Left ventricle myocardium superior (tissue), 1 donor: ENCODE data around the gene SH3RF3. TPM values are rescaled to one million over a fixed set of nuclear protein-coding genes. Genes with fewer than 3 reads are reported as not detected.
A peak's percentile ranks its signal among the peaks of the same experiment; 100 is the strongest.

Experiments
- ATAC-seq: fragments of 200-7000 bp; cut with Tn5 transposase; one replicate; pipeline ENCODE4 v1.9.1; 2020; ENCODE audit warnings: mild to moderate bottlenecking, moderate library complexity
- DNase-seq: peaks from one replicate; pipeline ENCODE4 v3.0.0-alpha.2; 2020
- intact Hi-C: fragments of 100-400 bp; cut with micrococcal nuclease; formaldehyde crosslinking; loops from one replicate; pipeline ENCODE4 v1.11.0; 2022
- total RNA-seq: library from RNA; stranded (reverse); fragmentation: NEBNext Ultra II Directional; extraction: Animal tissue kit (Norgen Biotek cat#: 25700); gene quantifications from one replicate; pipeline ENCODE4 v1.2.1, GENCODE V29; 2021
- donor health status: DM: no; HTN: yes; CAD: no; lungs with severe emphysema.

SH3RF3 gene
- total RNA-seq, 1 donor from 2014 or later: 7.4 TPM

GRCh38 chr2:109472331-109472959, 343.4 kb downstream of the SH3RF3 start:
- DNase-seq (no peak), ATAC-seq (peak; percentile 30)
- intact Hi-C loops: no loop called here

- ATAC-seq (peak; percentile 16), DNase-seq (no peak)
- intact Hi-C loops: no loop called here
These were observed 344.0 kb downstream of the SH3RF3 start for GRCh38 chr2:109472974-109473373.

DNA sequence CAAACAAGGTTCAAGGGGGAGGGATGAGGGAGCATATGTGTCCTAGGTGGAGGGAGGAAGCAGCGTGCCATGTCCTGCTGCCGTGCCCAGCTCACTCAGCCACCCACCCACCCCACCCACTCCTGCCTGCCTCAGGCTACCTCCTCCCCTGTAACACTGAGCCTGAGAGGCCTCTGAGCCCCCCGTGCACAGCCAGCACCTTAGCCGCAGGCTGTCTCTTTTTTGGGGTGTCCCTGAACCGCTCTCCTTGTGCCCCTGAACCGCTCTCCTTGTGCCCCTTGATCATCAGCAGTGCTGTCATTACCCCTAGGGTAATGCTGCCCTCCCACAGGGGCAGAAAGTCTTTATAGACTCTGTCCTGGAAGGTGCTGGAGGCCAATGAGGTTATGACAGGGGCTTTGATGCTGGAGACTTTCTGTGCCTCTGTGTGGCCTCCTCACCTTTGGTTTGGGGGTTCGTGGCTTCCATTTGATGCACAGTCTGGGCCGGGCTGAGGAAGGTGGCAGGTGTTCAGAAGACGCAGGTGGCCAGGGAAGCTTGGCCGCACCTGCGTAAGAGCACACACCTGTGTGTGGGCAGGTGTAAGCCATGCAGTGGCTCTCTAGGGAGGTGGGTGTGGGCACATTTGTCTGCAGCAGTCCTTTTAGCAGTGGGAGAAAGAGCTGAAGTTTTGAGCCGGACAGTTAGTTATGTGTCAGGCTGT, 344.8 kb downstream of the SH3RF3 start:
- no peak for ATAC-seq
- intact Hi-C loops: no loop called here
- DNase-seq: no peak

DNA sequence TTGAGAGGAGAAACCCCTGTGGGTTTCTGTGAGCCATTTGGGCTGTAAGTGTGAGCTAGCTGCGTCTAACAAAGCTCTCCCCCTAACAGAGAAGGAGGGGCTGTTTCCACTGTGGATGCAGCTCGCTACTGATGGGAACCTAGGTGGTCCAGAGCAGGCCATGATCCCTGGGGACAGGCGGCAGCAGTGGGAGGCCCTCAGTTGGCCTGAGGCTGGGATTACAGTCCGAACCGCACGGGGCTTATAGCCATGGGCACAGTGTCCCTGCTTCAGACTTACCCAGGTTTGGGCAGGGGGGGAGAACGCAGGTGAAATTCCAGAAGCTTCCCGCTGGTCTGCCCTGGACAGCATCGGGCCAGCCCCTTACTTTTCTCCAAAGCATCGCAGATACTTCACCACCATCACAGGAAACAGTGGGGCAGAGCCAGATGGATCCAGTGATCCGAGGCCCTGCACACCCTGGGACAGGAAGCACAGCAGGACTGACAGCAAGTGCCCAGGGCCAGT, 345.4 kb downstream of the SH3RF3 start:
- intact Hi-C loops: no loop called here
- DNase-seq: no peak
- no peak for ATAC-seq

GRCh38 chr2:109475531-109476210, 346.7 kb downstream of the SH3RF3 start:
- intact Hi-C loops: no loop called here
- ATAC-seq (no peak), DNase-seq (no peak)

DNA sequence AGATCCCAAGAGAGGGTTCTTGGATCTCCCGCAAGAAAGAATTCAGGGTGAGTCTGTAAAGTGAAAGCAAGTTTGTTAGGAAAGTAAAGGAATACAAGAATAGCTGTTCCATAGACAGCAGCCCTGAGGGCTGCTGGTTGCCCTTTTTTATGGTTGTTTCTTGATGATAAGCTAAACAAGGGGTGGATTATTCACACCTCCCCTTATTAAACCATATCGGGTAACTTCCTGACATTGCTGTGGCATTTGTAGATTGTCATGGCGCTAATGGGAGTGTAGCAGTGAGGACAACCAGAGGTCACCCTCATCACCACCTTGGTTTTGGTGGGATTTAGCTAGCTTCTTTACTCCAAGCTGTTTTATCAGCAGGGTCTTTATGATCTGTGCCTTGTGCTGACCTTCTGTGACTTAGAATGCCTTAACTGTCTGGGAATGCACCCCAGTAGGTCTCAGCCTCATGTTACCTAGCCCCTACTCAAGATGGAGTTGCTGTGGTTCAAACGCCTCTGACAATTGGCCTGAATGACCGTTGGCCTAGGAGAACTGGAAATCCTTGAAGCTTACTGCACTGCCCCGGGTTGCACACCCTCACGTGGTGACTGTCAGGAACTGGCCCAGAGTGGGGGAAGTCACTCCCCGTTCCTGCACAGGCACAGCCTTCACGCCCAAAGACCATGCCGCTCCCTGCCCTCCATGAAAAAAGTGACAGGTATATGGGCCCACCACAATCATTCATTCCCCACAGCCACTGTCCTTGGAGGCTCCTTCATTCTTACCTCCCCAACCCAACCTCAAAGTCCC, 347.8 kb downstream of the SH3RF3 start:
- ATAC-seq: no peak
- intact Hi-C loops: no loop called here
- no peak for DNase-seq

- DNase-seq (no peak), ATAC-seq (peak; percentile 62)
- intact Hi-C loops: no loop called here
These were observed 350.0 kb downstream of the SH3RF3 start for GRCh38 chr2:109478906-109479493.

DNA sequence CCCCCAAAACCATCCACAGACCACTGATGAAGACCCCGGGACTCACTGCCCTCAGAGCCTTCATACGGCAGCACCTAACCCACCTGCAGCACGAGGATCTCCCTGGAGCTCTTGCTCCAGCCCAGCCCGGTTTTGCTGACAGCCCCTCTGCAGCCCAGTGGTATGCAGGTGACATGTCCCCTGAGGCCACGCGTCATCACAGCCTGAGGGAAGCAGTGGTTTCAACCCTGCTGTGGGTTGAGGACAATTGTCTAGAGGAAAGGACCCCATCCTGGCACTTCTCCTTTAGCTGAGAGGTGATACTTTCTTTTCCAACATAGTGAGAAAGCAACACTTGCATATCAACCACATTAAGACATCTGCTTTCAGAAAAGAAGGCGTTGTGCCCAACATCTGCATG, 350.8 kb downstream of the SH3RF3 start:
- DNase-seq: no peak
- intact Hi-C loops: no loop called here

DNA sequence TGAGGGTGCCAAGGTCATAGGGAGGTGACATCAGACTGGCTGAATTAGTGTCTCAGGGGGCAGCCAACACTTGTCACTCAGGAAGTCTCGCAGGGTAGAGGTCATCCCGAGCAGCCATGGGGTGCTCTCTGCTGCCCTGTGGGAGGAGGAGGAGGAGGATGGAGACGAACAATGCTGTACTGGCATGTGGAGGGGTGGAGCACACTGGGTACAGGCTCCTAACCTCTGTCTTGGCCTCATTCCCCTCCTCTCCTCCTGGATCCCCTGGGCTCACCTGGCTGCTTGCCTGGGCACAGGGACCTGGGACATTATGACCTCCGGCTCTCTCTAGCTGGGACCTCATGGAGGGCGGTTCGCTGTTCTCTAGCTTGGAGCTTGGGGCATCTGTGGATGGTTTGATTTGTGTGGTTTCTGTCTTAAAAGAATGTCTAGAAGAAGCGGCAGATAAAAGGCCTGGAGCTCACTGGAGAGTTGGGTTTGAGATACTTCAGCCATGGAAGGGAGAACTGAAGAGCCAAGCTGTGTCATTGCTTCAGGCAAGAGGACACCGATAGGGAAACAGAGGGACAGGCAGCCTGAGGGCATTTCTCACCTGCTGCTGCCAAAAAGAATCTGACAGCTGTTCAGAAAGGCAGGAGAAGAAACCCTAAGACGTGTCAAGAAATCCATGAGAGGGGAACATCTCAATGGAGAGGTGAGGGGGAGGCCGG, 351.6 kb downstream of the SH3RF3 start:
- intact Hi-C loops: no loop called here
- DNase-seq (no peak), ATAC-seq (peak; percentile 11)

More for the DNA sequence above, 350.8 kb downstream of the SH3RF3 start:
- no peak for ATAC-seq

- ATAC-seq: no peak
- intact Hi-C loops: no loop called here
- no peak for DNase-seq
These were observed 352.2 kb downstream of the SH3RF3 start for GRCh38 chr2:109481196-109481555.

DNA sequence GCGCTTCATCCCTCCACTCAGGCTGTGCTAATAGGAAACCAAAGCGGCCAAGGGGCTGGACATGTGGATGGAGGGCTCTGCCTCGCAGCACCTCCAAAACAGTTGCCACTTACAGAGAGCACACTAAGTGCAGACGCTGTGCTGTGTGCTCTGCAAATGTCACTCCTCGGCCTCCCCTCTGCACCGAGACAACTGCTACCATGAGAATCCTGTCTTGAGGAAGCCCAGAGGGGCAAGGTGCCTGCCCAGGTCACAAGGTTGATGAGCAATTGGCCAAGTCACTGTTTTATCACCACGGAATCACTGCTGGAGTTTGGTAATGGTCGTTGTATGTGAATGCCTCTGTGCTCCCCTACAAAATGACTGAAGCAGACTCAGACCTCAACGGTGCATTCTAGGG, 352.6 kb downstream of the SH3RF3 start:
- ATAC-seq: no peak
- intact Hi-C loops: no loop called here
- DNase-seq: no peak

DNA sequence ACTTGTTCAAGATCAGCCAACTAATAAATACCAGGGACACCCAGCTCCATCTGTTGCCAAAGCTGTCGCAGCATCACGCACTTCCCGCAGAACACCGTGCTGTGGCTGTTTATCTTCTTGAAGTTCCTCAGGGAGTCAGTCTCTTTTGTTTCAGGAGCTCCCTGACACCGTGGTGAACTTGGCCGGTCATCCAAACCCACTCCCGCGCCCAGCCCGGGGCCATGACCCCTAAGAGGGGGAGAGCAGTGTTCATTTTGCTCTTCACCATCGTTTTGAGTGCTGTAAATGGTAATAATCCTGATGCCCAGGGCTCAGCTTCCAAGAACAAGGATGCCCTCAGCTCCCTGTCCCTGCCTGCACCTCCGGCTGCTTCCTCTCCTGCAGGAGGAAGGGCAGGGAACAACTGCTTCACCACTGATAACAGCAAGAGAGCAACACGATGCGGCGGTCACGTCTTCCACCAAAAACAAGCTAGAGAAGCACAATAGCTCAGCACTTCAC, 353.4 kb downstream of the SH3RF3 start:
- no peak for DNase-seq
- peak; percentile 52 for ATAC-seq
- intact Hi-C loops: no loop called here

DNA sequence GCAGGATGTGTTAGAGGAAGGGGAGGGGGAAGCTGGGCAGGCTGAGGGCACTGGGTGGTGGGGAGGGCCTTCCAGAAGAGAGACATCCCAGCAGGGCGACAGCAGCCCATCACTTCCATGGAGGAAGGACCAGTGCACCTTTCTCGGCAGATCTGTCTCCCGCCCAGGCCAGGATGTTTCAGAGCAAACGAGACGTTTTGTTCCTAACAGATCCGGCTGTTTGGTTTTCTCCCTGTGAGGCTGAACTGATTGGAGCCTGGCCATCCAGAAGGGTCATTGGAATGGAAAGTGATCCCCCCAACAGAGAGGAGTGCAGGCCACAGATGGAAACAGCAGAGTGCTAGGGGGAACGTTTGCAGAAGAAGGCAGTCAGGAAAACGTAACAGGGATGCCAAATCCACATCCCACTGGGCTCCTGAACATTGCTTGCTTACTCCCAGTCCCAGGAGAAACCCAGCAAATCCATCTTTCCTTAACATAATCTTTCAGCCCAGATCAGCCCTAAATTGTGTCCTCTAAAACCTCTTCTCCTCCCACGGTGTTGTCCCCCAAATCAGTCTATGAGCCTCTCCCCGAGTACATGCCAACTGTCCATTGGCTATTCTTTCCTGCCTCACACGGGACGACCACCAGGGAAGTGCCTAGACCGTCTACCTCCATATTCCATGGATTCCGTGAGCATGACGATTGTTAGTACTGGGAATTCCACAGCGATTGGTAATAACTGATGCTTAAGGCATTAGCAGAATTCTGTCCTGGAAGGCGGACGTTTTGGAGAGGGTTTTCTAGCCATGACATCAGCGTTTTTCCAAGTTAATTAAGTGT, 357.9 kb downstream of the SH3RF3 start:
- ATAC-seq (no peak), DNase-seq (no peak)
- intact Hi-C loops: no loop called here

DNA sequence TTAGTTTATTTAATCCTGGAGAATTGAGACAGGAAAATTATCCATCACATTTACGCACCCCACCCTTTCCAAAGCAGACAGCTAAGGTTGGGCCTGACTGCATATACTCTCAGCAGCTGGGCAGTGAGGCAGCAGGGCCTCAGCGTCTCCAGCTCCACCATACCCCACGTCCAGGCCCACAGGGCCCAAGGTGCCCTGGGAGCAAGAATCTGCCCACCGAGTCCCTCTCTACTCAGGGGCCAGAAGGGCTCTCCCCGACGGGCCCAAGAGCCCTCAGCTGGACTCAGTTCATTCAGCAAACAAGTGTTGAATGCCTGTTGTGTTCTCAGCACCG, 358.5 kb downstream of the SH3RF3 start:
- ATAC-seq (no peak), DNase-seq (no peak)
- intact Hi-C loops: no loop called here

DNA sequence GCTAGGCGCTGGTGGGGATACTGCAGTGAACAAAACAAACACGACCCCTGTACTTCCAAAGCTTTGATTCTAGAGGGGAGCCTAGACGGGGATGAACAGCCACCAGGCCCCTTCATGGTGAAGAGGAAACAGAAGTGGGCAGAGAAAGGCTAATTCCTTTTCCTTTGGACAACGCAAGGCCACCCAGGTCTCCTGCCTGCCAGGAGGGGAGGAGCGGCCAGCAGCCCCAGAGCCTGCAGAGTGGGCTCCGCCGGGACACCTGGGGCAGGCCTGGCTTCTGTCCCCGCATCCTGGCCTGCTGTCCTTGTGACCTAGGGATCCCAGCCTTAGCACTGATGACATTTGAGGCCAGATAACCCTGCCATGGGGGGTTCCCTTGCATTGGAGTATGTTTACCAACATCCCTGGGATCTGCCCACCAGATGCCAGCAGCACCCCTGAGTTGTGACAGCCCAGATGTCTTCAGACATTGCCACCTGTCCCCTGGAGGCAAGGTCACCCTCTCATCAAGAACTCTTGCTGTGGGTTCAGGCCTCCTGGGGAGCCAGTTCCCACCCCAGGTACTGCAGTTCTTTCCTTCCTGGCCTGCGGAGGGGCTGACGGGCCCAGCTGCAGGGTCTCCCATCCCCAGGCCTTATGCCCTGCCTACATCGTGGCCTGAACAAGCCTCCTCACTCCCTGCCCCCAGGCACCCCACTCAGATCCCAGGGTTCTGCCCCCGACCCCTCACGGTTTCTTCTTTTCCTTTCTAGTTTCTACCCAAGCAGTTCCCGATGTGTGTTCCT, 359.1 kb downstream of the SH3RF3 start:
- DNase-seq (no peak), ATAC-seq (no peak)
- intact Hi-C loops: no loop called here

GRCh38 chr2:109489296-109489695, 360.3 kb downstream of the SH3RF3 start:
- intact Hi-C loops: no loop called here

More at GRCh38 chr2:109489296-109489695, 360.3 kb downstream of the SH3RF3 start:
- no peak for DNase-seq
- ATAC-seq: no peak
